ENCODE measurements around the gene CCDC30.

GRCh38 chr1:42504535-42505128, 41.5 kb downstream of the CCDC30 start:
- TF ChIP-seq, protein P1, sequence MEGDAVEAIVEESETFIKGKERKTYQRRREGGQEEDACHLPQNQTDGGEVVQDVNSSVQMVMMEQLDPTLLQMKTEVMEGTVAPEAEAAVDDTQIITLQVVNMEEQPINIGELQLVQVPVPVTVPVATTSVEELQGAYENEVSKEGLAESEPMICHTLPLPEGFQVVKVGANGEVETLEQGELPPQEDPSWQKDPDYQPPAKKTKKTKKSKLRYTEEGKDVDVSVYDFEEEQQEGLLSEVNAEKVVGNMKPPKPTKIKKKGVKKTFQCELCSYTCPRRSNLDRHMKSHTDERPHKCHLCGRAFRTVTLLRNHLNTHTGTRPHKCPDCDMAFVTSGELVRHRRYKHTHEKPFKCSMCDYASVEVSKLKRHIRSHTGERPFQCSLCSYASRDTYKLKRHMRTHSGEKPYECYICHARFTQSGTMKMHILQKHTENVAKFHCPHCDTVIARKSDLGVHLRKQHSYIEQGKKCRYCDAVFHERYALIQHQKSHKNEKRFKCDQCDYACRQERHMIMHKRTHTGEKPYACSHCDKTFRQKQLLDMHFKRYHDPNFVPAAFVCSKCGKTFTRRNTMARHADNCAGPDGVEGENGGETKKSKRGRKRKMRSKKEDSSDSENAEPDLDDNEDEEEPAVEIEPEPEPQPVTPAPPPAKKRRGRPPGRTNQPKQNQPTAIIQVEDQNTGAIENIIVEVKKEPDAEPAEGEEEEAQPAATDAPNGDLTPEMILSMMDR (optimal IDR thresholded peaks at IDR 0.05 in 1 of 3, IDR thresholded peaks at IDR 0.05 in 1 of 3, conservative IDR thresholded peaks at IDR 0.05 in 1 of 3; ENCODE audit: extremely low read depth in 1 of 3, insufficient read depth in 2 of 3, low read length in 3 of 3) = no peak
- TF ChIP-seq EZH2 (IDR thresholded peaks at IDR 0.05; ENCODE audit: low read length) = no peak

All from keratinocyte (primary cell).